GM04503 (cell line): ENCODE results near the gene S100B.
"Not testable (repeated sequence)": the region's sequence is repeated elsewhere in the genome, so short reads cannot be mapped to it uniquely, and the experiment has no call there.

Experiments used
- DNase-seq: peaks from one replicate; pipeline ENCODE4 v3.0.0-alpha.2; 2012; ENCODE audit warnings: low read depth

Gene S100B

GRCh38 chr21:46604975-46605766 lies at the start of gene S100B:
Gene S100B (minus strand): TSS chr21:46605082. CDS start chr21:46602415, 2,667 bp downstream.
- DNase-seq = no peak

DNA sequence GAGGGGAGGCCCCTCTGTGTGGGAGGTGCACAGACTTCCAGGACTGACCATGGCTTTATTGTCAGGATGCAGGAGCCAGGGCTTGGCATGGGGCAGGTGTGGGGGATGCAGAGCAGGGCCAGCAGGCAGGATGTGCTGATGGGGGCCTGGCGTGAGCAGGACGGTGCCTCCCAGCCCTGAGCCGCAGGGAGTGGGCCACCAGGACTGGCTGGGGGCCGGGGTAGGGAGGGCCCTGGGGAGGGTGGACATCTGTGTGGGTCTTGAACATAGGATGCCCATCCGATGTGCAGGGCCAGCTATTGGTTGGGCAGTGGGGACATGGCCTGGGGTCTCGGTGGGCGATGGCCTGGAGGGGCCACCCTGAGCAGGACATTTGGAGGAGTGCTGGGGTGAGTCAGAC lies 46.2 kb upstream of the S100B start:
- no peak for DNase-seq

DNA sequence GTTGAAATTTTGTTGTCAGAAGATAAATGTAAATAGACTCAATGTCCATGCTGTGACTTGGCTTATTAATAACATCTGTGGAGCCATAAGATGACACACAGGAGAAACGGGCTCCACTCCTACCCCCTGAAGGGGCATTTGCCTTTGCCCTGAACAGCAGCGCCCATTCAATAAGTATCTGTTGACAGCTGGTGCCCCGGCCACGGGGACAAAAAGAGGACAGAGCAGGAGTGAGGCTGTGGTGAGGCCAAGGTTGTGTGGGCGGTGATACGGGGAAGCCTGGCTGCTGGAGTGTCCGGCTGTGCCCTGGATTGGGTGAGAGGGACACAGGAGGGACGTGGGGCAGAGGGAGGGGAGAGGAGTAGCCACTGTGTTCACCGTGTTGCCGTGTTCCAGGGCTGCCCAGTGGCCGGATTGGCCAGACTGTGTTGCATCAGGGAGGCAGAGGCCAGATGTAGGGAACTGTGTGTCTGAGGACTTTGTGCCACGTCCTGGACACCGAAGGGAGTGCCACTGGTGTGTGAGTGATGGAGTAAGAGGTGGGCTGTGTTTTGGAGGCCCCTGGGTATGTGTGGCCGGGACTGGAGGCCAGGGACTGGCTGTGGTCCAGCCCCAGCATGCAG lies 45.7 kb upstream of the S100B start:
- no peak for DNase-seq

DNA sequence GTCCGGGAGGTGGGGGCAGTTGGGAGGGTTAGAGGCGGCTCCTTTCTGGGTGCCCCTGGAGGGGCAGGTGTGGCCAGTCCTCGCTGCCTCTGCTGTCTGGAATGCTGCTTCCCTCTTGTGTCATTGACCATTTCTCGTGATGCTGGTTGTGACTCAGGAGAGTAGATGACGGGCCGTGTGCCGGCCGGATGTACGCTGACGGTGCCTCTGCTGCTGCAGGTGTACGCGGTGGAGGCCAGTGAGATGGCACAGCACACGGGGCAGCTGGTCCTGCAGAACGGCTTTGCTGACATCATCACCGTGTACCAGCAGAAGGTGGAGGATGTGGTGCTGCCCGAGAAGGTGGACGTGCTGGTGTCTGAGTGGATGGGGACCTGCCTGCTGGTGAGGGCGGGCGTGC lies 44.5 kb upstream of the S100B start:
- no peak for DNase-seq

DNA sequence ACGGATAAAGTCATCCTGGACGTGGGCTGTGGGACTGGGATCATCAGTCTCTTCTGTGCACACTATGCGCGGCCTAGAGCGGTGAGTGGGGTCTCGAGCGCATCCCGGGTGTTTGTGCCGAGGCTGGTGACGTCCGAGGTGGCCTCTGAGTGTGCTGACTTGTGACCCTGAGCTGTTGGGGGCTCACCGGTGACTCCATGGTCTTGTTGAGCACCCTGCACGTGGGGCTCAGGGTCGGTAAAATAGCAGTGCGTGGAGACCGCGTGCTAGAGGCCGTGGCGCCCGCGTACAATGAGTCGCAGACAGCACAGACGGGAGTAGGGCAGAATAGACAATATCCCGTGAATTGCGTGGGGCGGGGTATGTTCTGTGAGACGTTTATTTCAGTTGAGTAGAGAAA lies 43.7 kb upstream of the S100B start:
- no peak for DNase-seq

DNA sequence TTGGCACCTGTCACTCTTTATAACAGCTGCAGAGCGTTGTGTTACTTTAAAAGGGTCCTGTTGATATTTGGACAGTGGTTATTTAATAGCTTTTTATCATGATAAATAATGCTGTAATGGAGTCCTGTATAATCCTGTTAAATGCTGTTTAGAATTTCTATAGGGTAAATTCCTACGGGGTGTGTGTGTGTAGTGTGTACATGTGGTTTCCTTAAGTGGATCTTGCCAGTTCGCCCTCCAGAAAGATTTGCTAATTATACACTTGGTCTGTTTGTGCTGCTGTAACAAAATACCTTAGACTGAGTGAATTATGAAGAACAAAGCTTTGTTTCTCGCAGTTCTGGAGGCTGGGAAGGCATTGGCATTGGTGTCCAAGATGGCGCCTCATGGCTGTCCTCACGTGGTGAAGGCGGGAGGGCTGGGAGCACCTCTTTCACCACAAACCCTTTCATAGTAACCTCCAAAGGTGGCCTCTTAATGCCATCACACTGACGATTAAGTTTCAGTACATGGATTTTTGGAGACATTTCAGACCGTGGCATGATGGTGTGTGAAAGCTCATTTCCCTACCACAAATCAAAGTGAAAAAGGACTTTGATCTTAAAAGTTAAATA lies 41.8 kb upstream of the S100B start:
- DNase-seq = no peak

GRCh38 chr21:46645840-46646239 lies 41.0 kb upstream of the S100B start:
- DNase-seq = no peak

DNA sequence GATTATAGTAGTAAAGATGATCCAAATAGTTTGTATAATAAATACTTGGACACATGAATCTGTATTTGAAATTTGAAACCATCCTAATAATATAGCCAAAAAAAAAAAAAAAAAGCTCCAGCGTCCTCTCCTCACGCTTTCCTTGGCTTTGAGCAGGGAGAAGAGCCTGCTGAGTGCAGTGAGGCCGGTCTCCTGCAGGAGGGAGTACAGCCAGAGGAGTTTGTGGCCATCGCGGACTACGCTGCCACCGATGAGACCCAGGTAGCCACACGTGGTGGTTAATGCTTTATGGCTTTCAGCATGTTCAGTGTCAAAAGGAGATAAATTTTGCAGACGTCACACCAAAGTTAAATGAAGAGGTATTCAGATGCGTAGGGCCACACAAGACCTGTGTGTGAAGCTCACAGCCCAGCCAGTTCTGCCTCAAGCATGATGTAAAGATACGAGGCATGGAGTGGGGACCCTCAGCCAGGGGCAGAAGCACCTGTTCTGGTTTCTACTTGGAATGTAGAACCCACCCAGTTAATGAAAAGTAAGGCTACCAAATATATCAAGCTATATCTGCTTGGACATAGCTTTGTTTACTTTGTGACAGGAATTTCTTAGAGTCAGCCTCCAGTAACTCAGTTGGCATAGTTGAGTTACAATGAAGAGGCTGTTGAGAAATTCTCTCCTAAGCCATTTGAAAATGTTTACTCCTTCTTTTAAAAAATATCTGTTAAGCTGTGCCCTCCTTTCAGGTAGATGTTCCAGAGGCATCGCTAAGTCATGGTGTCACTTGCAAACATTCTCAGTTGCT lies 38.7 kb upstream of the S100B start:
- no peak for DNase-seq

DNA sequence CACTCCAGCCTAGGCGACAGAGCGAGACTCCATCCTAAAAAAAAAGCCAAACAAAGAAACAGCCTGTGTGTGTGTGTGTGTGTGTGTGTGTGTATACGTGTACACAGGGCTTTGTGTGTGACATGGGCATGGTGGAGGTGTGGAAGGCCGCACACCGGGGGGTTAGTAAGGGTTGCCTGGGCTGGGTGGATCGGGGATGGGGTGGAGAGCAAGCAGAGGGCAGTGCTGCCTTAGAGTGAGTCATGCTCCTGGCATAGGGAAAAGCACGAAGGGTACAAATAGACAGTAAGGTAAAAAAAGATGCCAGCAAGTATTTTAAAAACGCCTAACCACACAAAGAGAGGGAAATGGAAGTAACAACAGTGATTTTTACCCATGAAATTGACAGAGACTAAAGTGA lies 36.8 kb upstream of the S100B start:
- no peak for DNase-seq

DNA sequence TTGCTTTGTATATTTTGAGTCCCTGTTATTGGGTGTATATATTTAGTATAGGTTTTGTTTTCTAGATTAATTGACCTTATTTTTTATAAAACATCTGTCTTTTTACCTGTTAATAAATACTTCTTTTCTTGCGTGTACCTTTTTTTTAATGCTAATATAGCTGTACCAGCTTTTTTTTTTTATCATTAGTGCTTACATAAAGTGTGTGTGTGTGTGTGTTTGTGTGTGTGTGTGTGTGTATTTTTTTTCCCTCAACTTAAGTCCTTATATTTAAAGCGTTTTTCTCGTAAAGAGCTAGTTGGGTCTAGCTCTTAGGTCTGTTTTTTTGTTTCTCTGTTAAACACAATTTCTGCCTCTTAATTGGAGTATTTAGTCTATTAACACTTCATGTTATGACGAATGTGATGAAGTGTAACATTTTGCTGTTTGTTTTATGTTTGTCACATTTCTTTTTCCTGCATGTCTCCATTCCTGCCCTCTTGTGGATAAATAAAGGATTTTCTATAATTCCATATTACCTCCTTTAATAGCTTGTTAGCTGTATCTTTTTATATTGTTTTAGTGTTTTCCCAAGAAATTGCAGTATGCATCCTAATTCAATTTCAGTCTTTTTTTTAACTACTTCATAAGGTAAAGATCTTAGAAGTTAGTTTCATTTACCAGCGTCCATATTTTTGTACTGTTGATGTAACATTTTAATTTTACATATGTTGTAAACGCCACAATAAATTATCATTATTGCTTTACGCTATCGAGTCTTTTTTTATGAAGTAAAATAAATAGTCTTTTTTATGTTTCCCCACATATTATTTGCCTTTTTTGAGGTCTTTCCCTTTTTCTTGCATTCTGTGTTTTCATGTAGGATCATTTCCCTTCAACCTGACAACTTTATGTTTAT lies 34.9 kb upstream of the S100B start:
- no peak for DNase-seq

- no peak for DNase-seq
These were observed 33.3 kb upstream of the S100B start for GRCh38 chr21:46637952-46638746.

DNA sequence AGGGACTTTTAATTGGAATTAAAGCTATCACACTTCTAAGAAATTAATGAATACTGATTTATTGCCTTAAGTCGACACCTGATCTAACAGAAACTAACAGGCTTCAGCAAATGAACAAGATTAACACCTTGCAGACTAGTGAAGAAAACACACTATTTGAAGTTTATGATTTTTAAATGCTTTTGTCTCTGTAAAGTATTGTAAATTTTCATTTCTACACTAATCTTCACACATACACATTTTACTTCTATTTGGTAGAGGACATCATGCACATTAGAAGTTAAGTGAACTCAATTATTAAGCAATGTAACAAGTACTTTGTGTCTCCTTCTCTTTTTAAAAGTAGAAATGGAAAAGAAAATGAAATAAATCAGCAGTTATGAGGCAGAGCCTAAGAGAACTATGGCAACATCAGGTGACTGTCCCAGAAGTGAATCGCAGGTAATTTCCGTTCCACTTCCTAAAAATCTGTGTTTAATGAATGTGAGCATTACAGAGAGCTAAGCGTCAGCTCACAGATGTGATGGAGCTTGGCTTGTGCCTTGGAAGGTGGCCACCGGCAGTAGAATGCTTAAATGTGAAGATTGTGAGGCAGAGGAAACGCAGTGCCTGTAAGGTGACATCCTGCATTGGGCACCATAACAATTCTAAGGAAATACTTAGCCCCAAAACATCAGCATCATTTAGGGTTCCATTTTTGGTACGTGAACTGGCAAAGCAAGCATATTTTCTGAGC lies 31.8 kb upstream of the S100B start:
- DNase-seq = no peak

GRCh38 chr21:46636181-46636512 lies 31.3 kb upstream of the S100B start:
- DNase-seq = no peak

DNA sequence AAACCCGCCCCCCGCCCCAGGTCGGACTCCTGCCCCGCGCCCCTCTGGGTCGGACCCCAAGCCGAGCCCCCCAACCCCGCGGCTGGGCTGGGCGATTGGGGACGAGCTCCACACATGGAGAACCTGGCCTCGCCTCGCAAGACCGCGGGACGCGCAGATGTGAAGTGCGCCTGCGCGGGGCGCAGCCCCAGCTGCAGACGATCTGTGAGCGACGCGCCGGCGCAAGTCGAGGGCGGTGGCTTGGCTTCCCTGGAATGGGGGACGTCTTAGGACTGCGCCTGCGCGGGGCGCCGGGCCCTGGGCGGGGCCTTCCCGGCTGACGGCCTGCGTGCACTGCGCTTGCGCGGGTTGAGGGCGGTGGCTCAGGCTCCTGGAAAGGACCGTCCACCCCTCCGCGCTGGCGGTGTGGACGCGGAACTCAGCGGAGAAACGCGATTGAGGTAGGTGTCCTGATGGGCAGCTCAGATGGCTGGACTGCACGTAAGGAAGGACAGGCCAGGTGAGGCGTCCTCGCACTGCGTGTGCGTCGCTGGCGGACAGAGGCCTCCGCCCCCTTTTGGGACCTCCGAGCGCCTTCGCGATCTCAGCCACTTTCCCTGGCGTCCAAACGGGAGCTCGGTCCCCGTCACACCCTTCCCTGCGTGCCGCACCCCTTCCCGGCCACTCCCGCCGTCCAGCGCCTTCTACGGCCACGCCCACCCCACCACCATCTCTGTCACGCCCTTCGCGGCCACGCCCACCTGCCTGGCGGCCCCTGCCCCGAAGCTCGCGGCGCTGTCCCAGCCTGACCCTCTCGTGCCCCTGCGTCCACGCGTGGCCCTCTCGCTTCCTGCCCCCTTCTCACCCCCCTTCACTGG lies 30.7 kb upstream of the S100B start, which contains the start of gene PRMT2:
Gene PRMT2 (plus strand): TSS at position 351 of the 857 bp plus-strand sequence. CDS start 1,278 bp downstream, outside the sequence.
- peak; percentile 65 for DNase-seq

- DNase-seq = peak; percentile 50
These were observed 30.1 kb upstream of the S100B start for GRCh38 chr21:46634966-46635323.

- DNase-seq = no peak
These were observed 29.5 kb upstream of the S100B start for GRCh38 chr21:46634427-46634826.

- no peak for DNase-seq
These were observed 28.7 kb upstream of the S100B start for GRCh38 chr21:46633566-46633965.

GRCh38 chr21:46630915-46631314 lies 26.0 kb upstream of the S100B start:
- not testable (repeated sequence) for DNase-seq

DNA sequence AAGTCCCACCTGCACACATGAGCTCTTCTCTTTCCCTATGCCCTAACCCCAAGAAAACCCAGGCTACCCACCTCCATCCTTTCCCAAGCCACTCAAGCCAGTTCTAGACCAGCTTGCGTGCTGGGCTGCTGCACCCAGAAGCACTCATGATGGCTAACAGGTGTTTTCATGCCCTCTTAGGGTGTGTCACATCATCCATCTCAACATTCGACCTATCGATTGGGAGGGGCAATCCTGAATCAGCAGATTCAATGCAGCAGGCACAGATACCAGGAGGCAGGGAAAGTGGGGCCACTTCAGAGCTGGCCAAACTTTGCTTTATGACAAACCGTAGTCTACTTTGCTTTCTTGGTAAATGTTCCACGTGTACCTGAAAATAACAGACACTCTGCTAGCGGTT lies 24.0 kb upstream of the S100B start:
- DNase-seq = no peak
